Neural crest cell (in vitro differentiated cells): Measurements from ENCODE around the gene OBP2B. TPM values are rescaled to one million over a fixed set of nuclear protein-coding genes. Genes with fewer than 3 reads are reported as not detected.
"Not testable (repeated sequence)": the region's sequence is repeated elsewhere in the genome, so short reads cannot be mapped to it uniquely, and the experiment has no call there.

Source experiments
- DNase-seq: peaks from one replicate; pipeline ENCODE4 v3.0.0; 2021; ENCODE audit warnings: low read depth, mixed read lengths, low spot score
- H3K27ac Mint-ChIP-seq: one replicate; pipeline ENCODE4 v1.8.0; 2021; ENCODE audit warnings: mild to moderate bottlenecking, mixed read lengths; ENCODE audit not compliant: unreplicated experiment
- H3K27me3 Mint-ChIP-seq: 2 replicates; pipeline ENCODE4 v1.8.0; 2021; ENCODE audit warnings: low read depth, mild to moderate bottlenecking, mixed read lengths
- H3K36me3 Mint-ChIP-seq: 2 replicates; pipeline ENCODE4 v1.8.0; 2021; ENCODE audit warnings: low read depth, mild to moderate bottlenecking, mixed read lengths
- H3K4me1 Mint-ChIP-seq: 2 replicates; pipeline ENCODE4 v1.8.0; 2021; ENCODE audit warnings: mixed read lengths
- H3K4me3 Mint-ChIP-seq: one replicate; pipeline ENCODE4 v1.8.0; 2021; ENCODE audit warnings: mild to moderate bottlenecking, mixed read lengths
- H3K9me3 Mint-ChIP-seq: 2 replicates; pipeline ENCODE4 v1.8.0; 2021; ENCODE audit warnings: mixed read lengths
- CTCF ChIP-seq: fragments of 200-600 bp; sonication (generic); conservative IDR thresholded peaks from 2 replicates; pipeline ENCODE4 v1.5.0; 2021; ENCODE audit warnings: antibody characterized with exemption, mild to moderate bottlenecking
- total RNA-seq: library from RNA; stranded (reverse); gene quantifications from 2 replicates; pipeline ENCODE4 v1.2.1, GENCODE V29; 2021

The OBP2B gene
- total RNA-seq, 1 donor from 2014 or later, result not detected

- H3K27ac Mint-ChIP-seq, result no peak overlapping the region
- H3K27me3 Mint-ChIP-seq, result no peaks in the 10 kb centered on the region
- H3K4me3 Mint-ChIP-seq, result no peak overlapping the region
- H3K36me3 Mint-ChIP-seq, result no peaks in the 10 kb centered on the region
- H3K4me1 Mint-ChIP-seq, result peaks cover 16% of the 10 kb centered on the region
- no peak for DNase-seq
- no peak for TF ChIP-seq CTCF
- peaks cover 3% of the 10 kb centered on the region for H3K9me3 Mint-ChIP-seq
These were observed 24.8 kb upstream of the OBP2B start for GRCh38 chr9:133233681-133234432.

DNA sequence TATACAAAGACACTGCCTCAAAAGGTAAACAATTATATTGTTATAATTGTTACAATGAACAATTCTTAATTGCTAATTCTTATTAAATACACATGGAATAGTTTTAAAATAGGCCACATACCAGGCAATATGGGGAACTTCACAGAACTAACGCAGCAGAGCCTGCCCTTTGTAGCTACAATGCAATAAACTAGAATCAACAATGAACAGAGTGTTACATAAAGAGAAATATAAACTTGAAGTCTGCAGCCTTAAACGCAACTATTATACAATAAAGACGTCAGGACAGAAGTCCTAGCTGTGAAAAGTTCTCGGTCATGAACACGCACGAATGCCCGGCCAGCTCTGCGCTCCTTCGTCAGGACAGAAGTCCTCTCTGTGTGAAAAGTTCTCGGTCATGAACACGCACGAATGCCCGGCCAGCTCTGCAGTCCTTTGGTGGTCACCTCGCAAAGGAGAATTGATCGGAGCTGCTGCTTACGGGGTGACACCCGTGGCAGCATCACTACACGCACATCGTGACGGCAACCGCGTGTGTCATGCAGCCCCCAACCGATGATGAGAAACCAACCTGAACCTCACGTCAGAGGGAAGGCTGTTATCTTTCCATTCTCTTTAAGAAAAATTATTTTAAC is 23.0 kb upstream of the OBP2B start:
- not testable (repeated sequence) for H3K27me3 Mint-ChIP-seq, H3K36me3 Mint-ChIP-seq, H3K9me3 Mint-ChIP-seq, H3K4me1 Mint-ChIP-seq, H3K4me3 Mint-ChIP-seq, DNase-seq, H3K27ac Mint-ChIP-seq

- H3K4me1 Mint-ChIP-seq, H3K4me3 Mint-ChIP-seq, H3K36me3 Mint-ChIP-seq, H3K9me3 Mint-ChIP-seq, H3K27me3 Mint-ChIP-seq, H3K27ac Mint-ChIP-seq, DNase-seq: not testable (repeated sequence)
These were observed 21.5 kb upstream of the OBP2B start for GRCh38 chr9:133230514-133230913.

DNA sequence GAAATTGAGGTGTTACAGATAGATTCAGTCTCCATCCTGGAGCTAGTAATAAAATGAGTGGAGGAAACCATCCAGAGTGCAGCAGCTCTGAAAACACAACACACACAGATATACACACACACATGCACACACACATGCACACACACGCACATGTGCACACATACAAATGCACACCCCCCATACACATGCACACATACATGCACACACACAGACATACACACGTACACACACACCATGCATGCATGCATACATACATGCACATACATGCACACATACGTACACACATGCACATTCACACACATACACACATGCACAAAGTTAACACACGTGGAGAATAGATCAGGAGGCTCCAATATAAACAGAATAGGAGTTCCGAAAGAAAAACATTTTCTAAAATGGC is 21.0 kb upstream of the OBP2B start:
- no peak for TF ChIP-seq CTCF
- Mint-ChIP-seq H3K27ac (no peak overlapping the region), H3K4me1 (no peaks in the 10 kb centered on the region), H3K9me3 (peaks cover 3% of the 10 kb centered on the region), H3K27me3 (no peaks in the 10 kb centered on the region), H3K4me3 (no peak overlapping the region), H3K36me3 (no peaks in the 10 kb centered on the region)
- no peak for DNase-seq

DNA sequence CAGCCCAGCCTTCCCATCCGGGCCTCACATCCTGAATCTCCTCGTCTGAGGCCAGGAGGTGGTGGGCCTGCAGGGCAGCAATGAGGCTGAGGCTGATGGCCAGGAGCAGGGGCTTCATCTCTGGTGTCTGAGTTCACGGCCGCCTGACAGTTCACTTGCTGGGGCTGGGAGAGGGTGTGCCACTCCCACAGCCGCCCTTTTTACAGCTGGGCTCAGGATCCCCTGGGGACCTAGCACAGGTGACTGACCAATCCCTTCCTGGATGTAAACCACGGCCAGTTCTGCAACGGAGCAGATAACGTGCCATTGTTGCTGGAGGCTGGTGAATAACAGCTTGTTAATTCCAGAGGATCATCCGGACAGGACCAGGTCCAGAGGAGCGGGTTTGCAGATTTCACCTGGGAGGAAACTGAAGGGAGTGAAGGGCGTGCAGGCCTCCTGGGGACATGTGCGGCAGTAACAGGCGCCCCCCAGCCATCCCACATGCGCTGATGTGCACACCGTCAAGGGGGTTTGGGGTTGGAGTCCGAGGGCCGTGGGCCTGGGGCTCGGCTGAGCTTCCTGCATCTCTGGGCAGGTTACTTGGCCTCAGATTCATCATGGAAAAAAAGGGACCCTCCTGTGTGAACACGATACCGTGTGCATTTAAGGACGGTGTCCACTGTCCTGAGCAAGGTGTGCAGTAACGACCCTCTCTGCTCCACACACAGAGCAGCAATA is 19.6 kb upstream of the OBP2B start:
- not testable (repeated sequence) for H3K4me3 Mint-ChIP-seq, H3K27me3 Mint-ChIP-seq, H3K4me1 Mint-ChIP-seq, H3K27ac Mint-ChIP-seq, H3K36me3 Mint-ChIP-seq, DNase-seq, H3K9me3 Mint-ChIP-seq

DNA sequence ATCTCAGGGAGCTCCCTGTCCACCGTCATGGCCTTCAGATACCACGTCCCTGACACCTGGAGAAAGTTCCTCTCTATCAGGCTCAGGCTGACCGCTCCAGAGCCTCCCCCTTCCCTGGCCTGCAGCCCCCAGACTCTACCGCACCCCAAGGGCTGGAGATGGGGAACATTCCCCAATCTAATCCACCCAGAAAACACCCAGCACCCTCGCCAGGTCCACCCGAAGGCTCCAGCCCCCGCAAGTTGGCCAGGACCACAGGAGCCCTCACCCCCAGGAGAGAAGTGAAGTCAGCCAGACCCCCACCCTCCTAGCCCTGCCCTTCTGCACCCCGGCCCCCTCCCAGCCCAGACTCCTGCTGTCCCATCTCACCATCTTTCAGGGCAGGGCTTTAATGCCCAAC is 18.9 kb upstream of the OBP2B start:
- H3K27ac Mint-ChIP-seq, H3K9me3 Mint-ChIP-seq: not testable (repeated sequence)

DNA sequence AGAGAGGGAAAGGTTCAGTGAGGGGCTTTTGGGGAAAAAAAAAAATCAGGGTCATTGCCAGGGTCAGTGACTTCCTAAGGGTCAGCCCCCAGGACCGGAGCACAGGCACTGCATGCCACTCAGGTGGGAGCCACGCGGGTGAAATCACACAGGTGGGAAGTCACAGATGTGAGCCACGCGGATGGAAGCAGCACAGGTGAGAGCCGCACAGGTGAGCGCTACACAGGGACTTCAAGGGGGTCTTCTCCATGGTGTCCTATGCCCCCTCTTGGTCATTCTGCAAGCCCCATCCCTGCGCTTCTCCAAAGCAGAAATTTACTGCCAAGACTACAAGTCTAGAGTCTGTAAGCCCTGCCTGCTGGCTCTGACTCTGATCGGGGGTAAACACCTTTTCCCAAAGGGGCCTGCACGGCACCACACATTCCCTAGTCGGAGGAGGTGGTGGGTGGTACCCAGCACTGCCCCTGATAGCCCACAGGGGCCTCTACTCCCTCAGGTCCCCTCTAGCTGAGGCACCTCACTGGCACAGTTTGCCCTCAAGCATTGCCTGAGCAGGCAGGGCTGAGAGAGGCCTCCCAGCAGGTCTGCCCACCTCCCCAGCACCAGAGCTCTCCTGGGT is 18.3 kb upstream of the OBP2B start:
- Mint-ChIP-seq H3K27me3 (peaks cover 3% of the 10 kb centered on the region), H3K4me3 (no peak overlapping the region), H3K36me3 (no peaks in the 10 kb centered on the region), H3K4me1 (no peaks in the 10 kb centered on the region), H3K9me3 (peaks cover 3% of the 10 kb centered on the region), H3K27ac (peak overlapping the region; percentile 50)
- no peak for DNase-seq
- TF ChIP-seq CTCF, result no peak

More for the DNA sequence above, 18.9 kb upstream of the OBP2B start:
- not testable (repeated sequence) for H3K36me3 Mint-ChIP-seq, DNase-seq, H3K4me3 Mint-ChIP-seq, H3K27me3 Mint-ChIP-seq, H3K4me1 Mint-ChIP-seq
